GM12878 (cell line): ENCODE data around the gene PATL2. TPM values are rescaled to one million over a fixed set of nuclear protein-coding genes. Genes with fewer than 3 reads are reported as not detected.

Source experiments
- ATAC-seq: fragments of 200-7000 bp; cut with Tn5 transposase; 3 replicates; pipeline ENCODE4 v1.9.1; 2020; ENCODE audit warnings: mild to moderate bottlenecking, moderate library complexity
- BruUV-seq: library from RNA; stranded (reverse); fragments of 400-500 nt; replicated peaks from 2 replicates; lab custom pipeline; 2021; lab: Mats Ljungman, UMichigan
- CTCF ChIA-PET: fragments of 300-600 bp; sonication (Branson Sonifier 250); formaldehyde crosslinking; extraction: SDS; loops from one replicate; lab custom pipeline; 2021; ENCODE audit warnings: inconsistent platforms; lab: Yijun Ruan, JAX
- POLR2A ChIA-PET: fragments of 350-600 bp; formaldehyde crosslinking; extraction: SDS; loops from one replicate; lab custom pipeline; 2021; ENCODE audit warnings: inconsistent platforms; lab: Charles Lee
- RAD21 ChIA-PET: fragments of 300-600 bp; sonication (Branson Sonifier 250); formaldehyde crosslinking; loops from one replicate; lab custom pipeline; 2023; ENCODE audit warnings: antibody characterized with exemption; ENCODE audit not compliant: unreplicated experiment; lab: Charles Lee
- SMC1A ChIA-PET: fragments of 300-600 bp; sonication (Branson Sonifier 250); formaldehyde crosslinking; loops from one replicate; lab custom pipeline; 2023; ENCODE audit not compliant: unreplicated experiment, uncharacterized antibody; lab: Charles Lee
- DNase-seq: peaks from one replicate; pipeline ENCODE4 v3.0.0-alpha.2; 2011; ENCODE audit warnings: low read depth, low spot score
- FAIRE-seq: peaks from 3 replicates; lab custom pipeline; 2011; peaks lifted over from hg19 to GRCh38; lab: Jason Lieb, UNC
- H2AFZ ChIP-seq: 2 replicates; pipeline ENCODE4 v1.6.0; 2011; ENCODE audit warnings: low read depth, low read length, control low read depth; ENCODE audit not compliant: control insufficient read depth
- H3K27ac ChIP-seq: 2 replicates; pipeline ENCODE4 v1.5.1; 2011; ENCODE audit warnings: control low read depth; ENCODE audit not compliant: control insufficient read depth, insufficient read depth
- H3K27me3 ChIP-seq, 2 experiments: replicated peaks in 1 of 2; 2 replicates each; pipeline versions ENCODE4 v1.6.0 to v1.6.1; 2011; ENCODE audit warnings: low read length in 1 of 2; ENCODE audit not compliant: control insufficient read depth in 2 of 2, insufficient read depth in 2 of 2
- H3K36me3 ChIP-seq, 2 experiments: 2 replicates each; pipeline ENCODE4 v1.5.1; 2011; ENCODE audit warnings: low read length in 1 of 2; ENCODE audit not compliant: control insufficient read depth in 2 of 2, insufficient read depth in 2 of 2
- H3K4me1 ChIP-seq: 2 replicates; pipeline ENCODE4 v1.6.1; 2011; ENCODE audit warnings: mild to moderate bottlenecking, low read length, moderate library complexity, mixed read lengths; ENCODE audit not compliant: control insufficient read depth, insufficient read depth
- H3K4me2 ChIP-seq: 2 replicates; pipeline ENCODE4 v1.6.0; 2011; ENCODE audit warnings: control low read depth; ENCODE audit not compliant: control insufficient read depth, insufficient read depth
- H3K4me3 ChIP-seq: fragments of 200-600 bp; sonication (generic); 2 replicates; pipeline ENCODE4 v1.5.1; 2016
- H3K79me2 ChIP-seq: 2 replicates; pipeline ENCODE4 v1.6.0; 2011; ENCODE audit warnings: low read length; ENCODE audit not compliant: control insufficient read depth, insufficient read depth
- H3K9ac ChIP-seq: 2 replicates; pipeline ENCODE4 v1.8.0; 2011; ENCODE audit warnings: low read length, control low read depth, mixed read lengths; ENCODE audit not compliant: control insufficient read depth, insufficient read depth
- H3K9me3 ChIP-seq: replicated peaks from 3 replicates; pipeline ENCODE4 v1.5.1; 2011; ENCODE audit warnings: mild to moderate bottlenecking, low read length; ENCODE audit not compliant: control insufficient read depth, insufficient read depth
- H4K20me1 ChIP-seq: 2 replicates; pipeline ENCODE4 v1.6.0; 2011; ENCODE audit not compliant: control insufficient read depth, insufficient read depth
- FOXM1 ChIP-seq: IDR thresholded peaks from 2 replicates; pipeline ENCODE4 v1.6.1; 2012; ENCODE audit warnings: low read depth, mild to moderate bottlenecking, inconsistent platforms, low read length, moderate library complexity
- JUNB ChIP-seq: IDR thresholded peaks from 2 replicates; pipeline ENCODE4 v1.6.1; 2016; ENCODE audit warnings: antibody characterized with exemption, mild to moderate bottlenecking
- KAT2A ChIP-seq: conservative IDR thresholded peaks from 2 replicates; pipeline ENCODE4 v1.6.1; 2011; ENCODE audit warnings: low read depth, low read length; ENCODE audit not compliant: control insufficient read depth
- PAX8 ChIP-seq: fragments of 450-650 bp; IDR thresholded peaks from 2 replicates; pipeline ENCODE4 v1.6.1; 2017; ENCODE audit warnings: mild to moderate bottlenecking, moderate library complexity
- RAD21 ChIP-seq: IDR thresholded peaks from 2 replicates; pipeline ENCODE4 v1.6.1; 2011; ENCODE audit warnings: mild to moderate bottlenecking, low read depth, low read length, moderate library complexity; ENCODE audit not compliant: insufficient read depth
- WGBS: methylation state at CpG from one replicate; pipeline ENCODE4 v1.1.6; 2016; ENCODE audit warnings: low lambda C conversion rate; ENCODE audit not compliant: insufficient replicate concordance, insufficient coverage; ENCODE audit errors: missing lambda C conversion rate; 5-methylcytosine and 5-hydroxymethylcytosine counted together
- in situ Hi-C: fragments of 300-500 bp; cut with MboI; formaldehyde crosslinking; loops from 9 replicates; pipeline ENCODE4 v1.14.3; 2018; ENCODE audit warnings: mixed read lengths
- intact Hi-C: fragments of 100-400 bp; cut with micrococcal nuclease; formaldehyde crosslinking; loops from one replicate; pipeline ENCODE4 v1.14.2; 2022; ENCODE audit not compliant: unreplicated experiment
- polyA plus RNA-seq, 11 experiments: library from polyadenylated mRNA; depleted of rRNA in 4 of 11; unstranded in 6 of 11; stranded (reverse) in 5 of 11; fragments of >200 nt; fragmentation: Nextera tagmentation in 4 of 11; fragmentation: Illumina TruSeq in 1 of 11; extraction: Ambion mirVana in 4 of 11; extraction: Trizol in 1 of 11; gene quantifications; 1 replicate in 1 of 11; 2 replicates in 10 of 11; pipeline versions ENCODE4 v1.2.1 to v1.2.3, GENCODE V29; 2011 to 2016; ENCODE audit warnings: inconsistent platforms in 2 of 11, missing spikeins in 2 of 11, low read depth in 1 of 11
- total RNA-seq, 4 experiments: library from RNA; depleted of rRNA in 3 of 4; stranded (reverse); fragments of >200 nt in 3 of 4; fragmentation: Illumina TruSeq in 1 of 4; extraction: Trizol in 1 of 4; gene quantifications; 2 replicates each; pipeline versions ENCODE4 v1.2.1 to v1.2.3, GENCODE V29; 2013 to 2021
- TF ChIP-seq, protein P1 (sequence below): fragments of 450-650 bp; IDR thresholded peaks from 2 replicates; pipeline ENCODE4 v1.6.1; 2014; ENCODE audit warnings: mild to moderate bottlenecking

PATL2 gene
- total and polyA plus RNA-seq, 10 of the 15 experiments (the other 5 are each of a cell fraction or from before 2014, with no cell fraction given) = 4.2 to 16.2 (median 12.1) TPM

GRCh38 chr15:44641651-44642050 lies 69.5 kb downstream of the PATL2 start:
- H3K36me3 ChIP-seq = peaks cover 0 to 25% of the 10 kb centered on the region in 2 experiments; a peak in 3 of 4 replicates
- ATAC-seq (no peak), DNase-seq (no peak)
- ChIA-PET CTCF (interaction anchor here (1.9 kb wide), 1 partner anchor 13 kb away, joined by 6 read pairs; no protein-coding TSS in a partner anchor), SMC1A (no interaction called here), RAD21 (interaction anchor here (0.6 kb wide), 1 partner anchor 14 kb away, joined by 4 read pairs; no protein-coding TSS in a partner anchor), POLR2A (interaction anchor here (0.6 to 1.1 kb wide), 2 partner anchors 17 to 817 kb away, joined by 3 to 4 read pairs; partner anchors contain the start of gene MFAP1)
- H3K4me1 ChIP-seq = no peaks in the 10 kb centered on the region
- in situ Hi-C loops = no loop called here
- intact Hi-C loops = no loop called here
- WGBS = 100% methylated on average over 4 of the region's 4 CpGs
- no peak overlapping the region for H3K4me3 ChIP-seq
- H3K27me3 ChIP-seq = no peaks in the 10 kb centered on the region
- H3K9me3 ChIP-seq = peaks cover 11% of the 10 kb centered on the region
- TF ChIP-seq PAX8 (no peak), RAD21 (no peak), KAT2A (no peak), FOXM1 (no peak), JUNB (no peak)
- TF ChIP-seq, protein P1, sequence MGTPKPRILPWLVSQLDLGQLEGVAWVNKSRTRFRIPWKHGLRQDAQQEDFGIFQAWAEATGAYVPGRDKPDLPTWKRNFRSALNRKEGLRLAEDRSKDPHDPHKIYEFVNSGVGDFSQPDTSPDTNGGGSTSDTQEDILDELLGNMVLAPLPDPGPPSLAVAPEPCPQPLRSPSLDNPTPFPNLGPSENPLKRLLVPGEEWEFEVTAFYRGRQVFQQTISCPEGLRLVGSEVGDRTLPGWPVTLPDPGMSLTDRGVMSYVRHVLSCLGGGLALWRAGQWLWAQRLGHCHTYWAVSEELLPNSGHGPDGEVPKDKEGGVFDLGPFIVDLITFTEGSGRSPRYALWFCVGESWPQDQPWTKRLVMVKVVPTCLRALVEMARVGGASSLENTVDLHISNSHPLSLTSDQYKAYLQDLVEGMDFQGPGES = no peak
- TF ChIP-seq, all 136 proteins: peak for 0
- no peak for FAIRE-seq
- H2AFZ ChIP-seq = no peak overlapping the region
- H4K20me1 ChIP-seq = no peaks in the 10 kb centered on the region
- no peak overlapping the region for H3K27ac ChIP-seq
- H3K9ac ChIP-seq = no peak overlapping the region
- H3K4me2 ChIP-seq = no peak overlapping the region
- BruUV-seq = no TSS peak
- peaks cover 3% of the 10 kb centered on the region for H3K79me2 ChIP-seq
